GM11168 (cell line): Measurements from ENCODE around the gene LYZL2.
"Not testable (repeated sequence)": the region's sequence is repeated elsewhere in the genome, so short reads cannot be mapped to it uniquely, and the experiment has no call there.

Experiments used
- in situ Hi-C: fragments of 300-500 bp; cut with MboI; formaldehyde crosslinking; loops from one replicate; pipeline ENCODE4 v1.12.0; 2022; ENCODE audit warnings: low sequenced_read_pairs; ENCODE audit not compliant: unreplicated experiment

Gene LYZL2

GRCh38 chr10:30629653-30630052 is at the start of gene LYZL2:
Gene LYZL2, minus strand, starts transcription at chr10:30629753. Its CDS starts 2,838 bp downstream, at chr10:30626915.
- in situ Hi-C loops: loop anchor here (5.0 kb wide), 1 partner anchor 1337 kb away; no protein-coding TSS in a partner anchor

- in situ Hi-C loops: not testable (repeated sequence)
Measured at GRCh38 chr10:30677616-30678015, 48.1 kb upstream of the LYZL2 start.

GRCh38 chr10:30677146-30677545 is 47.6 kb upstream of the LYZL2 start:
- in situ Hi-C loops: not testable (repeated sequence)

- in situ Hi-C loops: no loop called here
Measured at GRCh38 chr10:30675791-30676718, 46.5 kb upstream of the LYZL2 start.

- in situ Hi-C loops: loop anchor here (5.0 kb wide), 1 partner anchor 1162 kb away; no protein-coding TSS in a partner anchor
Measured at GRCh38 chr10:30674796-30675195, 45.2 kb upstream of the LYZL2 start.

- in situ Hi-C loops: loop anchor here (5.0 kb wide), 1 partner anchor 1161 kb away; no protein-coding TSS in a partner anchor
Measured at GRCh38 chr10:30673262-30673661, 43.7 kb upstream of the LYZL2 start.

- in situ Hi-C loops: loop anchor here (5.0 kb wide), 1 partner anchor 1160 kb away; no protein-coding TSS in a partner anchor
Measured at GRCh38 chr10:30672338-30672737, 42.8 kb upstream of the LYZL2 start.

- in situ Hi-C loops: loop anchor here (5.0 kb wide), 1 partner anchor 1159 kb away; no protein-coding TSS in a partner anchor
Measured at GRCh38 chr10:30671026-30671616, 41.6 kb upstream of the LYZL2 start.

GRCh38 chr10:30667982-30668381 is 38.4 kb upstream of the LYZL2 start:
- in situ Hi-C loops: not testable (repeated sequence)

GRCh38 chr10:30663403-30663802 is 33.9 kb upstream of the LYZL2 start:
- in situ Hi-C loops: not testable (repeated sequence)

- in situ Hi-C loops: no loop called here
Measured at GRCh38 chr10:30662814-30663213, 33.3 kb upstream of the LYZL2 start.

GRCh38 chr10:30660314-30660713 is 30.8 kb upstream of the LYZL2 start:
- in situ Hi-C loops: not testable (repeated sequence)

GRCh38 chr10:30656233-30656632 is 26.7 kb upstream of the LYZL2 start:
- in situ Hi-C loops: no loop called here

GRCh38 chr10:30655001-30655400 is 25.4 kb upstream of the LYZL2 start:
- in situ Hi-C loops: not testable (repeated sequence)

GRCh38 chr10:30651470-30652397 is 22.2 kb upstream of the LYZL2 start:
- in situ Hi-C loops: not testable (repeated sequence)

- in situ Hi-C loops: loop anchor here (10.0 kb wide), 1 partner anchor 1062 kb away; no protein-coding TSS in a partner anchor
Measured at GRCh38 chr10:30647089-30647488, 17.5 kb upstream of the LYZL2 start.

- in situ Hi-C loops: loop anchor here (10.0 kb wide), 1 partner anchor 1061 kb away; no protein-coding TSS in a partner anchor
Measured at GRCh38 chr10:30645340-30645827, 15.8 kb upstream of the LYZL2 start.

- in situ Hi-C loops: loop anchor here (10.0 kb wide), 1 partner anchor 1060 kb away; no protein-coding TSS in a partner anchor
Measured at GRCh38 chr10:30644408-30644861, 14.9 kb upstream of the LYZL2 start.

- in situ Hi-C loops: loop anchor here (10.0 kb wide), 1 partner anchor 1059 kb away; no protein-coding TSS in a partner anchor
Measured at GRCh38 chr10:30643557-30644199, 14.1 kb upstream of the LYZL2 start.
